GM23248 (cell line): Measurements from ENCODE around the gene TMEM106A.

Experiments
- EZH2 ChIP-seq: fragments of 200-600 bp; sonication (generic); IDR thresholded peaks from 2 replicates; pipeline ENCODE4 v1.6.1; 2018; ENCODE audit warnings: antibody characterized with exemption, mild to moderate bottlenecking; ENCODE audit not compliant: insufficient read depth, poor library complexity, severe bottlenecking
- EZH2phosphoT487 ChIP-seq: fragments of 200-600 bp; sonication (generic); IDR thresholded peaks from 2 replicates; pipeline ENCODE4 v1.6.1; 2018; ENCODE audit warnings: antibody characterized with exemption, moderate library complexity, mild to moderate bottlenecking, low read depth; ENCODE audit not compliant: insufficient read depth

GRCh38 chr17:43219746-43220380, 8.2 kb downstream of the TMEM106A start:
- no peak for TF ChIP-seq EZH2phosphoT487
- TF ChIP-seq EZH2 = no peak
